ENCODE data around the gene C3AR1.
A peak's percentile ranks its signal among the peaks of the same experiment; 100 is the strongest.
"Not testable (repeated sequence)": the region's sequence is repeated elsewhere in the genome, so short reads cannot be mapped to it uniquely, and the experiment has no call there.

The C3AR1 gene

DNA sequence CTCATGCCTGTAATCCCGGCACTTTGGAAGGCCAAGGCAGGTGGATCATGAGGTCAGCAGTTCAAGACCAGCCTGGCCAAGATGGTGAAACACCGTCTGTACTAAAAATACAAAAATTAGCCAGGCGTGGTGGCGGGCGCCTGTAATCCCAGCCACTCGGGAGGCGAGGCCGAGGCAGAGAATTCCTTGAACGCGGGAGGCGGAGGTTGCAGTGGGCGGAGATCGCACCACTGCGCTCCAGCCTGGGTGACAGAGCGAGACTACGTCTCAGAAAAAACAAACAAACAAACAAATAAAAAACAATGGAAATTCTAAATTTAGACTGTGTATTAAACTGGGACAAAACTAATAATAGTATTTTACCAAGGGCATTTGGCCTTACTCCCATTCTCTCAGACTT, 47.9 kb downstream of the C3AR1 start:
- not testable (repeated sequence) for H3K9ac ChIP-seq (ENCODE audit: low read depth, low read length, poor library complexity); H3K4me1 ChIP-seq (ENCODE audit: control insufficient read depth in 2 of 2, insufficient read depth in 1 of 2, low read depth in 1 of 2, low read length in 2 of 2); H3K36me3 ChIP-seq (replicated peaks in 1 of 2; ENCODE audit: control insufficient read depth in 2 of 2, insufficient read depth in 2 of 2, low read length in 2 of 2); H3K27ac ChIP-seq (replicated peaks; ENCODE audit: low read length); H2BK120ac ChIP-seq (ENCODE audit: low read depth, low read length); DNase-seq (ENCODE audit: low spot score); H3K14ac ChIP-seq (ENCODE audit: low read length); H3K9me3 ChIP-seq (replicated peaks in 1 of 2; ENCODE audit: control insufficient read depth in 2 of 2, insufficient read depth in 1 of 2, low read depth in 1 of 2, low read length in 2 of 2); H2AK5ac ChIP-seq (ENCODE audit: low read depth, low read length); H3K79me1 ChIP-seq (ENCODE audit: low read depth, low read length); H2BK5ac ChIP-seq (ENCODE audit: low read length); H3K23ac ChIP-seq (ENCODE audit: low read depth, low read length, poor library complexity); H3K4ac ChIP-seq (ENCODE audit: low read length); H4K8ac ChIP-seq (ENCODE audit: low read depth, low read length); H4K91ac ChIP-seq (ENCODE audit: low read depth, low read length, poor library complexity); H3K18ac ChIP-seq (ENCODE audit: low read length); H2BK12ac ChIP-seq (ENCODE audit: low read length); H2BK15ac ChIP-seq (ENCODE audit: low read length)
- Histone ChIP-seq H3K4me3 (ENCODE audit: low read length in 2 of 2) (peak overlapping the region in 1 of 2 donors; percentile 51), H2AFZ (ENCODE audit: low read length) (peak overlapping the region; percentile 95), H3K4me2 (ENCODE audit: insufficient read depth, low read length, poor library complexity, severe bottlenecking) (peak overlapping the region; percentile 94), H3K27me3 (ENCODE audit: control insufficient read depth in 3 of 3, insufficient read depth in 3 of 3, low read depth in 1 of 3, low read length in 3 of 3) (peaks cover 0 to 39% (median 0%) of the 10 kb centered on the region in 3 experiments)
- no CpG with 5 or more reads among the region's 16 CpGs for WGBS, 2 donors (ENCODE audit: extremely low coverage in 2 of 2, insufficient read length in 2 of 2, insufficient replicate concordance in 1 of 2)

DNA sequence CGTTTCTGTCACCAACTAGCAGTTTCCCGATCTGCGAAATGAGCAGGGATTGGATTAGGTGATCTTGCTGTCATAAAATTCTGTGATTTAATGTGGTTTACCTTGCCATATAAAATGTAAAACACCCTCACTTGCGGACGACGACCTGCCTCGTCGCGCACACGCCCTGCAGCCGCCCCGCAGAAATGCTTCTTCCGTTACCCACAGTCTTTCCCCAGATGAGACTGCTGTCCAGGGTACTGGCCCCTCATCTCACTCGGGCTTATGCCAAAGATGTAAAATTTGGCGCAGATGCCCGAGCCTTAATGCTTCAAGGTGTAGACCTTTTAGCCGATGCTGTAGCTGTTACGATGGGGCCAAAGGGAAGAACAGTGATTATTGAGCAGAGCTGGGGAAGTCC, 51.3 kb downstream of the C3AR1 start:
- Histone ChIP-seq H4K8ac (ENCODE audit: low read depth, low read length) (no peak overlapping the region), H4K91ac (ENCODE audit: low read depth, low read length, poor library complexity) (no peak overlapping the region), H2AK5ac (ENCODE audit: low read depth, low read length) (no peak overlapping the region), H3K14ac (ENCODE audit: low read length) (no peak overlapping the region), H3K23ac (ENCODE audit: low read depth, low read length, poor library complexity) (no peak overlapping the region), H3K27ac (replicated peaks; ENCODE audit: low read length) (no peak overlapping the region), H3K9me3 (replicated peaks in 1 of 2; ENCODE audit: control insufficient read depth in 2 of 2, insufficient read depth in 1 of 2, low read depth in 1 of 2, low read length in 2 of 2) (no peaks in the 10 kb centered on the region), H2BK15ac (ENCODE audit: low read length) (no peak overlapping the region), H2BK12ac (ENCODE audit: low read length) (no peak overlapping the region), H3K79me1 (ENCODE audit: low read depth, low read length) (no peaks in the 10 kb centered on the region), H3K9ac (ENCODE audit: low read depth, low read length, poor library complexity) (no peak overlapping the region), H3K18ac (ENCODE audit: low read length) (no peak overlapping the region), H2BK120ac (ENCODE audit: low read depth, low read length) (no peak overlapping the region), H3K4me2 (ENCODE audit: insufficient read depth, low read length, poor library complexity, severe bottlenecking) (no peak overlapping the region), H2AFZ (ENCODE audit: low read length) (no peak overlapping the region), H2BK5ac (ENCODE audit: low read length) (no peak overlapping the region), H3K36me3 (replicated peaks in 1 of 2; ENCODE audit: control insufficient read depth in 2 of 2, insufficient read depth in 2 of 2, low read length in 2 of 2) (no peaks in the 10 kb centered on the region), H3K4me1 (ENCODE audit: control insufficient read depth in 2 of 2, insufficient read depth in 1 of 2, low read depth in 1 of 2, low read length in 2 of 2) (peaks cover 1 to 2% of the 10 kb centered on the region in 2 donors), H3K27me3 (ENCODE audit: control insufficient read depth in 3 of 3, insufficient read depth in 3 of 3, low read depth in 1 of 3, low read length in 3 of 3) (peaks cover 0 to 37% (median 0%) of the 10 kb centered on the region in 3 experiments), H3K4me3 (ENCODE audit: low read length in 2 of 2) (no peak overlapping the region), H3K4ac (ENCODE audit: low read length) (no peak overlapping the region)
- no peak for DNase-seq (ENCODE audit: low spot score)
- no CpG with 5 or more reads among the region's 18 CpGs for WGBS, 2 donors (ENCODE audit: extremely low coverage in 2 of 2, insufficient read length in 2 of 2, insufficient replicate concordance in 1 of 2)

DNA sequence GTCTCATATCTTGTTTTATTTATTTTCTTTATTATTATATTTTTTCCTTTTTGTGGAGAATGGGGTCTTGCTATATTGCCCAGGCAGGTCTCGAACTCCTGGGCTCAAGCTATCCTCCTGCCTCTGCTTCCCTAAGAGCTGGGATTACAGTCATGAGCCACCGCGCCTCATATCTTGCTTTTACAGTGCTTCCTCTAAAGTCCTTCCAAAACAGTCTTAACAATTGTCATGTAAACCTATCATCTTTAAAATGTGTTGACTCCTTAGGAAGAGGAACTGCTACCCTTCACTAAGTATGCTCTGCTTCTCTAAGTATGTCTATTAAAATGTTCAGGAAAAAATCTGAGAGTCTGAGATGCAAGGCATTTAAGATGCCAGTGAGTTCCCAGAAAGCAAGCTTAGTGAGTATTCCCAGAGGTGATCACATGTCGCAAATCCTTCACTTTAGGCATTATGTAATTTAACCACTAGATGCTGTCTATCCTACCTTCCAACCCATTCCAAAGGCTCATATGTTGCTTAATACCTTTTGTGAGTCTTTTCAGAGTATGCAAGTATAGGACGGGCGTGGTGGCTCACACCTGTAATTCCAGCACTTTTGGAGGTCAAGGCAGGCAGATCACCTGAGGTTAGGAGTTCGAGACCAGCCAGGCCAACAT, 53.4 kb downstream of the C3AR1 start:
- no CpG with 5 or more reads among the region's 7 CpGs for whole genome bisulfite sequencing, 2 donors (ENCODE audit: extremely low coverage in 2 of 2, insufficient read length in 2 of 2, insufficient replicate concordance in 1 of 2)
- no peaks in the 10 kb centered on the region for H3K36me3 ChIP-seq (replicated peaks in 1 of 2; ENCODE audit: control insufficient read depth in 2 of 2, insufficient read depth in 2 of 2, low read length in 2 of 2)
- H3K23ac ChIP-seq (ENCODE audit: low read depth, low read length, poor library complexity), result no peak overlapping the region
- H3K4ac ChIP-seq (ENCODE audit: low read length), result no peak overlapping the region
- no peak overlapping the region for H4K8ac ChIP-seq (ENCODE audit: low read depth, low read length)
- no peak overlapping the region for H2BK15ac ChIP-seq (ENCODE audit: low read length)
- no peak for DNase-seq (ENCODE audit: low spot score)
- H2BK120ac ChIP-seq (ENCODE audit: low read depth, low read length), result no peak overlapping the region
- no peak overlapping the region for H2BK5ac ChIP-seq (ENCODE audit: low read length)
- no peak overlapping the region for H3K9ac ChIP-seq (ENCODE audit: low read depth, low read length, poor library complexity)
- H3K18ac ChIP-seq (ENCODE audit: low read length), result no peak overlapping the region
- H2AK5ac ChIP-seq (ENCODE audit: low read depth, low read length), result no peak overlapping the region
- no peaks in the 10 kb centered on the region for H3K9me3 ChIP-seq (replicated peaks in 1 of 2; ENCODE audit: control insufficient read depth in 2 of 2, insufficient read depth in 1 of 2, low read depth in 1 of 2, low read length in 2 of 2)
- no peak overlapping the region for H3K4me3 ChIP-seq (ENCODE audit: low read length in 2 of 2)
- H3K79me1 ChIP-seq (ENCODE audit: low read depth, low read length), result no peaks in the 10 kb centered on the region
- no peak overlapping the region for H3K14ac ChIP-seq (ENCODE audit: low read length)
- H4K91ac ChIP-seq (ENCODE audit: low read depth, low read length, poor library complexity), result no peak overlapping the region
- H3K27ac ChIP-seq (replicated peaks; ENCODE audit: low read length), result no peak overlapping the region
- no peak overlapping the region for H3K4me2 ChIP-seq (ENCODE audit: insufficient read depth, low read length, poor library complexity, severe bottlenecking)
- no peak overlapping the region for H2BK12ac ChIP-seq (ENCODE audit: low read length)
- no peak overlapping the region for H2AFZ ChIP-seq (ENCODE audit: low read length)
- no peaks in the 10 kb centered on the region for H3K4me1 ChIP-seq (ENCODE audit: control insufficient read depth in 2 of 2, insufficient read depth in 1 of 2, low read depth in 1 of 2, low read length in 2 of 2)
- peaks cover 0 to 17% (median 0%) of the 10 kb centered on the region in 3 experiments for H3K27me3 ChIP-seq (ENCODE audit: control insufficient read depth in 3 of 3, insufficient read depth in 3 of 3, low read depth in 1 of 3, low read length in 3 of 3)

DNA sequence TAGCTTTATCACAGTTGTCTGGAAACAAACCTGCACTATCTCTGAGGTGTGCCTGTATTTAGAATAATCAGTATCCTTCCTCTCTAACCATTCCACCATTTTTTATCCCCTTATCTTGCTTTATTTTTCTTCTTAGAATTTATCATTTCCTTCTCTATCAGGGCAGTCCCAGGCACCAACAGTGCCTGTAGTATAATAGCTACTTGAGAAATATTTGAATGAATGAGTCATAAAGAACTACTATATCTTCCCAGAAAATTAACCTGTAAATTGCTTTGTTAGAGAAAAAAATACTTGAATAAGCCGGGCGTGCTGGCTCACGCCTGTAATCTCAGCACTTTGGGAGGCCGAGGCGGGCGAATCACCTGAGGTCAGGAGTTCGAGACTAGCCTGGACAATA, 54.8 kb downstream of the C3AR1 start:
- H3K36me3 ChIP-seq (replicated peaks in 1 of 2; ENCODE audit: control insufficient read depth in 2 of 2, insufficient read depth in 2 of 2, low read length in 2 of 2), result no peaks in the 10 kb centered on the region
- no peak overlapping the region for H3K4ac ChIP-seq (ENCODE audit: low read length)
- no peaks in the 10 kb centered on the region for H3K9me3 ChIP-seq (replicated peaks in 1 of 2; ENCODE audit: control insufficient read depth in 2 of 2, insufficient read depth in 1 of 2, low read depth in 1 of 2, low read length in 2 of 2)
- no peak overlapping the region for H2AFZ ChIP-seq (ENCODE audit: low read length)
- DNase-seq (ENCODE audit: low spot score), result no peak
- no peak overlapping the region for H3K4me3 ChIP-seq (ENCODE audit: low read length in 2 of 2)
- H2BK120ac ChIP-seq (ENCODE audit: low read depth, low read length), result no peak overlapping the region
- H4K91ac ChIP-seq (ENCODE audit: low read depth, low read length, poor library complexity), result no peak overlapping the region
- no peak overlapping the region for H4K8ac ChIP-seq (ENCODE audit: low read depth, low read length)
- no peak overlapping the region for H2BK15ac ChIP-seq (ENCODE audit: low read length)
- no peak overlapping the region for H2BK5ac ChIP-seq (ENCODE audit: low read length)
- no peak overlapping the region for H2AK5ac ChIP-seq (ENCODE audit: low read depth, low read length)
- H3K4me1 ChIP-seq (ENCODE audit: control insufficient read depth in 2 of 2, insufficient read depth in 1 of 2, low read depth in 1 of 2, low read length in 2 of 2), result no peaks in the 10 kb centered on the region
- H3K23ac ChIP-seq (ENCODE audit: low read depth, low read length, poor library complexity), result no peak overlapping the region
- H3K9ac ChIP-seq (ENCODE audit: low read depth, low read length, poor library complexity), result no peak overlapping the region
- WGBS, 2 donors (ENCODE audit: extremely low coverage in 2 of 2, insufficient read length in 2 of 2, insufficient replicate concordance in 1 of 2), result no CpG with 5 or more reads among the region's 7 CpGs
- H3K18ac ChIP-seq (ENCODE audit: low read length), result no peak overlapping the region
- no peak overlapping the region for H2BK12ac ChIP-seq (ENCODE audit: low read length)
- H3K4me2 ChIP-seq (ENCODE audit: insufficient read depth, low read length, poor library complexity, severe bottlenecking), result no peak overlapping the region
- H3K27me3 ChIP-seq (ENCODE audit: control insufficient read depth in 3 of 3, insufficient read depth in 3 of 3, low read depth in 1 of 3, low read length in 3 of 3), result peaks cover 0 to 5% (median 0%) of the 10 kb centered on the region in 3 experiments
- no peaks in the 10 kb centered on the region for H3K79me1 ChIP-seq (ENCODE audit: low read depth, low read length)
- no peak overlapping the region for H3K14ac ChIP-seq (ENCODE audit: low read length)
- H3K27ac ChIP-seq (replicated peaks; ENCODE audit: low read length), result no peak overlapping the region

Data from neuronal stem cell (in vitro differentiated cells).